ENCODE data around the gene FOSL2.
"Not testable (repeated sequence)": the region's sequence is repeated elsewhere in the genome, so short reads cannot be mapped to it uniquely, and the experiment has no call there.

FOSL2 gene

GRCh38 chr2:28370354-28370753 is 22.3 kb upstream of the FOSL2 start (continued):
- TF ChIP-seq, protein P1, sequence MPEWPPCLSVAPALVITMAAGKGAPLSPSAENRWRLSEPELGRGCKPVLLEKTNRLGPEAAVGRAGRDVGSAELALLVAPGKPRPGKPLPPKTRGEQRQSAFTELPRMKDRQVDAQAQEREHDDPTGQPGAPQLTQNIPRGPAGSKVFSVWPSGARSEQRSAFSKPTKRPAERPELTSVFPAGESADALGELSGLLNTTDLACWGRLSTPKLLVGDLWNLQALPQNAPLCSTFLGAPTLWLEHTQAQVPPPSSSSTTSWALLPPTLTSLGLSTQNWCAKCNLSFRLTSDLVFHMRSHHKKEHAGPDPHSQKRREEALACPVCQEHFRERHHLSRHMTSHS (tag by site-specific recombination; IDR thresholded peaks at IDR 0.05): no peak
- TF ChIP-seq YY1 (tag by site-specific recombination; IDR thresholded peaks at IDR 0.05): no peak
- TF ChIP-seq SP3 (tag by site-specific recombination; IDR thresholded peaks at IDR 0.05): no peak
- no peak for TF ChIP-seq ZSCAN30 (tag by site-specific recombination; IDR thresholded peaks at IDR 0.05)
- TF ChIP-seq ZNF174 (tag by site-specific recombination; IDR thresholded peaks at IDR 0.05): no peak
- no peak for TF ChIP-seq ZNF19 (tag by site-specific recombination; IDR thresholded peaks at IDR 0.05; ENCODE audit: low read depth)
- no peak for TF ChIP-seq SP7 (tag by site-specific recombination; IDR thresholded peaks at IDR 0.05)
- TF ChIP-seq ZEB2 (tag by site-specific recombination; IDR thresholded peaks at IDR 0.05): no peak
- TF ChIP-seq, protein P2, sequence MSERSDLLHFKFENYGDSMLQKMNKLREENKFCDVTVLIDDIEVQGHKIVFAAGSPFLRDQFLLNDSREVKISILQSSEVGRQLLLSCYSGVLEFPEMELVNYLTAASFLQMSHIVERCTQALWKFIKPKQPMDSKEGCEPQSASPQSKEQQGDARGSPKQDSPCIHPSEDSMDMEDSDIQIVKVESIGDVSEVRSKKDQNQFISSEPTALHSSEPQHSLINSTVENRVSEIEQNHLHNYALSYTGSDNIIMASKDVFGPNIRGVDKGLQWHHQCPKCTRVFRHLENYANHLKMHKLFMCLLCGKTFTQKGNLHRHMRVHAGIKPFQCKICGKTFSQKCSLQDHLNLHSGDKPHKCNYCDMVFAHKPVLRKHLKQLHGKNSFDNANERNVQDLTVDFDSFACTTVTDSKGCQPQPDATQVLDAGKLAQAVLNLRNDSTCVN (tag by site-specific recombination; optimal IDR thresholded peaks at IDR 0.05): no peak

- H3K27ac ChIP-seq (ENCODE audit: extremely low read depth, low read depth, low read length); H3K4me1 ChIP-seq (ENCODE audit: control insufficient read depth, insufficient read depth, low read length); POLR2A ChIA-PET; H3K36me3 ChIP-seq (ENCODE audit: control insufficient read depth in 2 of 2, insufficient read depth in 1 of 2, low read length in 2 of 2); H3K4me3 ChIP-seq (ENCODE audit: low read depth, low read length); H3K9me3 ChIP-seq (ENCODE audit: control insufficient read depth, insufficient read depth, low read depth, low read length): not testable (repeated sequence)
- peak; percentile 84 for TF ChIP-seq ZNF146 (tag by site-specific recombination; IDR thresholded peaks at IDR 0.05)
- CTCF ChIA-PET: interaction anchor here (1.3 kb wide), 1 partner anchor 121 kb away, joined by 4 read pairs; no protein-coding TSS in a partner anchor
These were observed 20.9 kb upstream of the FOSL2 start for GRCh38 chr2:28371728-28372127.

DNA sequence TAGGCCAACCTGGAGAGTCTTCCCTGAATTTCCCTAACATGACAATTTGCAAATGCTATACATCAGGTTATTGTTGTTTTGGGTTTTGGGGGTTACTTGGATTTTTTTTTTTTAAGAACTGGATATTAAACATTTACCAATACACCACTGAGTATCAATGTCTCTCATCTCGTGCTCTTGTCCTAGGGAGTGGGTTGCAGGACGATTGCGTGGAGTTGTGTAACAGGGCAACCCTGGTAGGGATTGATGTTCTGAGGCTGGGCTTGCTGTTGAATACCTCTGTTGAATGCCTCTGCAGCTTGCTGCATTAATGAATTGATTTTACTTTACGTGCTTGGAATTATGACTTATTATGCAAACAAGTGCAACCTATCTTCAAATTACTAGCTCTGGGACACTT is 18.8 kb upstream of the FOSL2 start:
- Histone ChIP-seq H3K36me3 (ENCODE audit: control insufficient read depth in 2 of 2, insufficient read depth in 1 of 2, low read length in 2 of 2) (no peaks in the 10 kb centered on the region), H3K4me1 (ENCODE audit: control insufficient read depth, insufficient read depth, low read length) (no peaks in the 10 kb centered on the region), H3K27ac (ENCODE audit: extremely low read depth, low read depth, low read length) (no peak overlapping the region), H3K4me3 (ENCODE audit: low read depth, low read length) (no peak overlapping the region), H3K9me3 (ENCODE audit: control insufficient read depth, insufficient read depth, low read depth, low read length) (no peaks in the 10 kb centered on the region)
- ChIA-PET POLR2A (no interaction called here), CTCF (no interaction called here)
- TF ChIP-seq TCF7L2 (IDR thresholded peaks at IDR 0.05; ENCODE audit: borderline replicate concordance, low read depth, low read length): no peak
- TF ChIP-seq KLF7 (tag by site-specific recombination; IDR thresholded peaks at IDR 0.05; ENCODE audit: borderline replicate concordance): no peak
- TF ChIP-seq ZBTB49 (tag by site-specific recombination; IDR thresholded peaks at IDR 0.05; ENCODE audit: low read depth): no peak
- no peak for TF ChIP-seq ZNF175 (tag by site-specific recombination; IDR thresholded peaks at IDR 0.05)
- no peak for TF ChIP-seq ZBTB44 (tag by site-specific recombination; IDR thresholded peaks at IDR 0.05)
- no peak for TF ChIP-seq ZNF155 (tag by site-specific recombination; IDR thresholded peaks at IDR 0.05)
- no peak for TF ChIP-seq HOXC10 (CRISPR knock-in tag; IDR thresholded peaks at IDR 0.05)
- TF ChIP-seq ZNF132 (tag by site-specific recombination; IDR thresholded peaks at IDR 0.05; ENCODE audit: borderline replicate concordance): no peak
- TF ChIP-seq INSM2 (tag by site-specific recombination; IDR thresholded peaks at IDR 0.05): no peak
- no peak for TF ChIP-seq ZNF214 (tag by site-specific recombination; IDR thresholded peaks at IDR 0.05; ENCODE audit: borderline replicate concordance)
- TF ChIP-seq, protein P3, sequence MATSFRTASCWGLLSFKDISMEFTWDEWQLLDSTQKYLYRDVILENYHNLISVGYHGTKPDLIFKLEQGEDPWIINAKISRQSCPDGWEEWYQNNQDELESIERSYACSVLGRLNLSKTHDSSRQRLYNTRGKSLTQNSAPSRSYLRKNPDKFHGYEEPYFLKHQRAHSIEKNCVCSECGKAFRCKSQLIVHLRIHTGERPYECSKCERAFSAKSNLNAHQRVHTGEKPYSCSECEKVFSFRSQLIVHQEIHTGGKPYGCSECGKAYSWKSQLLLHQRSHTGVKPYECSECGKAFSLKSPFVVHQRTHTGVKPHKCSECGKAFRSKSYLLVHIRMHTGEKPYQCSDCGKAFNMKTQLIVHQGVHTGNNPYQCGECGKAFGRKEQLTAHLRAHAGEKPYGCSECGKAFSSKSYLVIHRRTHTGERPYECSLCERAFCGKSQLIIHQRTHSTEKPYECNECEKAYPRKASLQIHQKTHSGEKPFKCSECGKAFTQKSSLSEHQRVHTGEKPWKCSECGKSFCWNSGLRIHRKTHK (tag by site-specific recombination; IDR thresholded peaks at IDR 0.05): no peak
- TF ChIP-seq ZSCAN5A (tag by site-specific recombination; IDR thresholded peaks at IDR 0.05): no peak

Data from HEK293 (cell line).